Spleen (tissue), 7 donors: ENCODE data around the gene PARD3.

Experiments
- POLR2A ChIP-seq, 3 donors: fragments of 450-650 bp; IDR thresholded peaks; one replicate each; pipeline ENCODE4 v1.5.1; 2017; ENCODE audit warnings: antibody characterized with exemption in 3 of 3, mild to moderate bottlenecking in 1 of 3
- POLR2AphosphoS5 ChIP-seq, 3 donors: sonication (generic); formaldehyde crosslinking; IDR thresholded peaks; one replicate each; pipeline ENCODE4 v1.5.1; 2017; ENCODE audit warnings: antibody characterized with exemption in 3 of 3
- TF ChIP-seq, protein P1 (sequence below), 11 experiments: fragments of 200-600 bp in 7 of 11; fragments of 450-650 bp in 4 of 11; sonication (generic) in 4 of 11; IDR thresholded peaks in 8 of 11; conservative IDR thresholded peaks in 3 of 11; 1 replicate in 7 of 11; 2 replicates in 4 of 11; pipeline versions ENCODE4 v1.4.0 to v1.8.0; 2016 to 2021; ENCODE audit warnings: antibody characterized with exemption in 11 of 11, inconsistent platforms in 4 of 11, mild to moderate bottlenecking in 1 of 11
- donor health status: DM: no; HTN: no; CAD: no; lungs with moderate emphysema.
- donor health status: DM: no; HTN: no; CAD: no.
- donor health status: DM: no; HTN: no; CAD: no.

DNA sequence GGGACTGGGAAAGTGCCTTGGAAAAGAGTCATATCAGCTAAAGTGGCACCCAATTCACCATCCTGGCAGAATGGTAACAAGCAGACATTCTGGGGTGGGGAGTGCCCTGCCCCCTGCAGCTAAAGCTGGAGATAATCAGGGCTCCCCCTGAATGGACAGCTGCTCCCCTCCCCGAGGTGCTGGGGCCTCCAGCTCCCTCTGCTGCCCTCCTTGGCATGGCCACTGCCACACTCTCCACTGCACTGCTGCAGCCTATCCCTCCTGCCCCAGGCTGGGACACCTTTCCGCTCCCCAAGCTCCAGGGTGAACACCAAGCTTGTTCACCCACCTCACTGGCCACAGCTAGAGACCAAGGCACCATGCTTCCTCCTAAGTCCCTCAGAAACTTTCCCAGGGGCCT lies 9.8 kb upstream of the PARD3 start:
- TF ChIP-seq, protein P1, sequence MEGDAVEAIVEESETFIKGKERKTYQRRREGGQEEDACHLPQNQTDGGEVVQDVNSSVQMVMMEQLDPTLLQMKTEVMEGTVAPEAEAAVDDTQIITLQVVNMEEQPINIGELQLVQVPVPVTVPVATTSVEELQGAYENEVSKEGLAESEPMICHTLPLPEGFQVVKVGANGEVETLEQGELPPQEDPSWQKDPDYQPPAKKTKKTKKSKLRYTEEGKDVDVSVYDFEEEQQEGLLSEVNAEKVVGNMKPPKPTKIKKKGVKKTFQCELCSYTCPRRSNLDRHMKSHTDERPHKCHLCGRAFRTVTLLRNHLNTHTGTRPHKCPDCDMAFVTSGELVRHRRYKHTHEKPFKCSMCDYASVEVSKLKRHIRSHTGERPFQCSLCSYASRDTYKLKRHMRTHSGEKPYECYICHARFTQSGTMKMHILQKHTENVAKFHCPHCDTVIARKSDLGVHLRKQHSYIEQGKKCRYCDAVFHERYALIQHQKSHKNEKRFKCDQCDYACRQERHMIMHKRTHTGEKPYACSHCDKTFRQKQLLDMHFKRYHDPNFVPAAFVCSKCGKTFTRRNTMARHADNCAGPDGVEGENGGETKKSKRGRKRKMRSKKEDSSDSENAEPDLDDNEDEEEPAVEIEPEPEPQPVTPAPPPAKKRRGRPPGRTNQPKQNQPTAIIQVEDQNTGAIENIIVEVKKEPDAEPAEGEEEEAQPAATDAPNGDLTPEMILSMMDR (IDR thresholded peaks at IDR 0.05 in 8 of 11, conservative IDR thresholded peaks at IDR 0.05 in 3 of 11) = no peak
- TF ChIP-seq POLR2A (IDR thresholded peaks at IDR 0.05) = no peak
- TF ChIP-seq POLR2AphosphoS5 (IDR thresholded peaks at IDR 0.05) = no peak
